Measurements from ENCODE around the gene CLDN4. TPM values are rescaled to one million over a fixed set of nuclear protein-coding genes. Genes with fewer than 3 reads are reported as not detected.

Gene CLDN4
- total RNA-seq, 1 experiment from 2014 or later: 32.0 TPM

- H3K27ac Mint-ChIP-seq: no peak overlapping the region
- no peak for TF ChIP-seq ELF4 (CRISPR knock-in tag; IDR thresholded peaks at IDR 0.05; ENCODE audit: low read depth)
- H3K4me1 Mint-ChIP-seq: peaks cover 25% of the 10 kb centered on the region
- POLR2A ChIA-PET: interaction anchor here (1.3 kb wide), 1 partner anchor 12 kb away, joined by 5 read pairs; no protein-coding TSS in a partner anchor
- CTCF ChIA-PET: interaction anchor here (0.6 to 4.6 kb wide), 11 partner anchors 10 to 360 kb away, joined by 3 to 68 read pairs (median 6); partner anchors contain the start of gene CLDN4
- H3K9me3 Mint-ChIP-seq: no peaks in the 10 kb centered on the region
- H3K4me3 Mint-ChIP-seq: no peak overlapping the region
- no peak for ATAC-seq
- H3K27me3 Mint-ChIP-seq (ENCODE audit: low read depth): no peaks in the 10 kb centered on the region; the same call in 1 of the 2 replicates
- H3K36me3 Mint-ChIP-seq: no peaks in the 10 kb centered on the region
- DNase-seq (ENCODE audit: low spot score): no peak
These were observed 8.5 kb downstream of the CLDN4 start for GRCh38 chr7:73839290-73839689.

GRCh38 chr7:73839743-73840714, 9.2 kb downstream of the CLDN4 start:
- ATAC-seq (peak; percentile 64), DNase-seq (ENCODE audit: low spot score) (peak; percentile 36)
- ChIA-PET CTCF (interaction anchor here (0.5 to 4.6 kb wide), 24 partner anchors 9 to 359 kb away, joined by 3 to 68 read pairs (median 4); partner anchors contain the start of genes ABHD11 and CLDN4), POLR2A (interaction anchor here (0.6 to 3.8 kb wide), 4 partner anchors 7 to 100 kb away, joined by 4 to 31 read pairs (median 4); no protein-coding TSS in a partner anchor)
- H3K27me3 Mint-ChIP-seq (ENCODE audit: low read depth): no peaks in the 10 kb centered on the region; the same call in 1 of the 2 replicates
- peaks cover 26% of the 10 kb centered on the region for H3K4me1 Mint-ChIP-seq
- TF ChIP-seq, protein P1, sequence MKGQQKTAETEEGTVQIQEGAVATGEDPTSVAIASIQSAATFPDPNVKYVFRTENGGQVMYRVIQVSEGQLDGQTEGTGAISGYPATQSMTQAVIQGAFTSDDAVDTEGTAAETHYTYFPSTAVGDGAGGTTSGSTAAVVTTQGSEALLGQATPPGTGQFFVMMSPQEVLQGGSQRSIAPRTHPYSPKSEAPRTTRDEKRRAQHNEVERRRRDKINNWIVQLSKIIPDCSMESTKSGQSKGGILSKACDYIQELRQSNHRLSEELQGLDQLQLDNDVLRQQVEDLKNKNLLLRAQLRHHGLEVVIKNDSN (CRISPR knock-in tag; IDR thresholded peaks at IDR 0.05): no peak
- no peak for TF ChIP-seq TCF7 (CRISPR knock-in tag; IDR thresholded peaks at IDR 0.05; ENCODE audit: low read depth)
- TF ChIP-seq, protein P2, sequence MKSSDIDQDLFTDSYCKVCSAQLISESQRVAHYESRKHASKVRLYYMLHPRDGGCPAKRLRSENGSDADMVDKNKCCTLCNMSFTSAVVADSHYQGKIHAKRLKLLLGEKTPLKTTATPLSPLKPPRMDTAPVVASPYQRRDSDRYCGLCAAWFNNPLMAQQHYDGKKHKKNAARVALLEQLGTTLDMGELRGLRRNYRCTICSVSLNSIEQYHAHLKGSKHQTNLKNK (CRISPR knock-in tag; IDR thresholded peaks at IDR 0.05): no peak
- TF ChIP-seq ZBTB21 (CRISPR knock-in tag; IDR thresholded peaks at IDR 0.05; ENCODE audit: borderline replicate concordance): no peak
- TF ChIP-seq ATF1 (CRISPR knock-in tag; IDR thresholded peaks at IDR 0.05): no peak
- no peak for TF ChIP-seq PRRX2 (CRISPR knock-in tag; IDR thresholded peaks at IDR 0.05)
- no peak for TF ChIP-seq PREB (CRISPR knock-in tag; IDR thresholded peaks at IDR 0.05; ENCODE audit: borderline replicate concordance)
- TF ChIP-seq CDX4 (CRISPR knock-in tag; IDR thresholded peaks at IDR 0.05; ENCODE audit: borderline replicate concordance): no peak
- TF ChIP-seq ZNF416 (CRISPR knock-in tag; IDR thresholded peaks at IDR 0.05): no peak
- TF ChIP-seq, protein P3, sequence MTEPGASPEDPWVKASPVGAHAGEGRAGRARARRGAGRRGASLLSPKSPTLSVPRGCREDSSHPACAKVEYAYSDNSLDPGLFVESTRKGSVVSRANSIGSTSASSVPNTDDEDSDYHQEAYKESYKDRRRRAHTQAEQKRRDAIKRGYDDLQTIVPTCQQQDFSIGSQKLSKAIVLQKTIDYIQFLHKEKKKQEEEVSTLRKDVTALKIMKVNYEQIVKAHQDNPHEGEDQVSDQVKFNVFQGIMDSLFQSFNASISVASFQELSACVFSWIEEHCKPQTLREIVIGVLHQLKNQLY (CRISPR knock-in tag; IDR thresholded peaks at IDR 0.05): no peak
- no peak for TF ChIP-seq TP53 (CRISPR knock-in tag; IDR thresholded peaks at IDR 0.05)
- TF ChIP-seq MAX (CRISPR knock-in tag; IDR thresholded peaks at IDR 0.05): no peak
- no peak for TF ChIP-seq ATF2 (CRISPR knock-in tag; IDR thresholded peaks at IDR 0.05; ENCODE audit: borderline replicate concordance, low read depth)
- no peaks in the 10 kb centered on the region for H3K36me3 Mint-ChIP-seq
- H3K9me3 Mint-ChIP-seq: no peaks in the 10 kb centered on the region
- H3K27ac Mint-ChIP-seq: 0 out of 2 replicates have a peak overlapping the region, but pooled peaks have one; percentile 61
- H3K4me3 Mint-ChIP-seq: no peak overlapping the region
